ENCODE results near the gene CES5A.

DNA sequence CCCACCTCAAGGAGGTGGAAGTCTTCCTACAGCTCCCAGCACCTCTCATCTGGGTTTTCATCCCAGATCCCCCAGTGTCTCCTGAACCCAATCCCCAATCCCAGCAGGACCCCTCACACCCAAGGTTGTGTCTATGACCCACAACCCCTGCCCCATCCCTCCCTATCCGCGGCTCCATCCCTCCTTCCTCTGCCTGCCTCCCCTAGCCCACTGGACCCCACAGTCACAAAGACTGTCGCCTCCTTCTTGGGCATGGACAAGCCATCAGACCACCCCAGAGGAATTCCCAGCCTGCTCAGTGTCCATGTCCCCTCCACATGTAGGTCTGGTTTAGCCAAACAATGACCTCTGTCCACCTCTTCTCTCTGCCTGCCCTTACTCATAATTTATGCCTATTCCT, 54.6 kb downstream of the CES5A start:
- TF ChIP-seq EP300 (IDR thresholded peaks at IDR 0.05) = no peak
- no peak for TF ChIP-seq CTCF (IDR thresholded peaks at IDR 0.05)
